Hematopoietic multipotent progenitor cell treated with erythropoietin and hydrocortisone succinate and interleukin-3 and kit ligand, for 15 days (in vitro differentiated cells): ENCODE data around the gene IFNAR1.
"Not testable (repeated sequence)": the region's sequence is repeated elsewhere in the genome, so short reads cannot be mapped to it uniquely, and the experiment has no call there.

Experiments used
- DNase-seq: peaks from one replicate; pipeline ENCODE4 v3.0.0-alpha.2; 2015; ENCODE audit warnings: low spot score

The IFNAR1 gene

GRCh38 chr21:33308586-33309490, 15.9 kb upstream of the IFNAR1 start:
- DNase-seq: no peak

- DNase-seq: no peak
Measured at GRCh38 chr21:33309778-33310177, 15.0 kb upstream of the IFNAR1 start.

- DNase-seq: no peak
Measured at GRCh38 chr21:33312121-33312520, 12.6 kb upstream of the IFNAR1 start.

GRCh38 chr21:33313183-33313582, 11.6 kb upstream of the IFNAR1 start:
- no peak for DNase-seq

- no peak for DNase-seq
Measured at GRCh38 chr21:33313611-33314010, 11.2 kb upstream of the IFNAR1 start.

GRCh38 chr21:33314111-33314510, 10.7 kb upstream of the IFNAR1 start:
- DNase-seq: no peak

- DNase-seq: no peak
Measured at GRCh38 chr21:33315946-33316710, 8.6 kb upstream of the IFNAR1 start.

GRCh38 chr21:33317145-33317544, 7.6 kb upstream of the IFNAR1 start:
- no peak for DNase-seq

GRCh38 chr21:33317786-33318486, 6.8 kb upstream of the IFNAR1 start:
- no peak for DNase-seq

- DNase-seq: not testable (repeated sequence)
Measured at GRCh38 chr21:33321005-33321404, 3.8 kb upstream of the IFNAR1 start.

- DNase-seq: not testable (repeated sequence)
Measured at GRCh38 chr21:33323610-33324009, 1.2 kb upstream of the IFNAR1 start.

- DNase-seq: peak; percentile 50
Measured at GRCh38 chr21:33325222-33326067, 675 bp downstream of the IFNAR1 start.

GRCh38 chr21:33327326-33327725, 2.6 kb downstream of the IFNAR1 start:
- no peak for DNase-seq

GRCh38 chr21:33327792-33328433, 3.1 kb downstream of the IFNAR1 start:
- DNase-seq: no peak

- no peak for DNase-seq
Measured at GRCh38 chr21:33330726-33331125, 6.0 kb downstream of the IFNAR1 start.

- DNase-seq: no peak
Measured at GRCh38 chr21:33332143-33332542, 7.4 kb downstream of the IFNAR1 start.

GRCh38 chr21:33334191-33334590, 9.4 kb downstream of the IFNAR1 start:
- no peak for DNase-seq

GRCh38 chr21:33334824-33335223, 10.1 kb downstream of the IFNAR1 start:
- DNase-seq: no peak

- DNase-seq: no peak
Measured at GRCh38 chr21:33339135-33339534, 14.4 kb downstream of the IFNAR1 start.

GRCh38 chr21:33339918-33340317, 15.1 kb downstream of the IFNAR1 start:
- no peak for DNase-seq

GRCh38 chr21:33345751-33346238, 21.0 kb downstream of the IFNAR1 start:
- no peak for DNase-seq
